NCI-H1105 treated with DMSO at 0.1 percent for 48 hours (cell line): ENCODE data around the gene EDEM2.
"Not testable (repeated sequence)": the region's sequence is repeated elsewhere in the genome, so short reads cannot be mapped to it uniquely, and the experiment has no call there.

Source experiments
- DNase-seq: peaks from one replicate; lab custom pipeline; 2025; lab: John Stamatoyannopoulos, UW

The EDEM2 gene

DNA sequence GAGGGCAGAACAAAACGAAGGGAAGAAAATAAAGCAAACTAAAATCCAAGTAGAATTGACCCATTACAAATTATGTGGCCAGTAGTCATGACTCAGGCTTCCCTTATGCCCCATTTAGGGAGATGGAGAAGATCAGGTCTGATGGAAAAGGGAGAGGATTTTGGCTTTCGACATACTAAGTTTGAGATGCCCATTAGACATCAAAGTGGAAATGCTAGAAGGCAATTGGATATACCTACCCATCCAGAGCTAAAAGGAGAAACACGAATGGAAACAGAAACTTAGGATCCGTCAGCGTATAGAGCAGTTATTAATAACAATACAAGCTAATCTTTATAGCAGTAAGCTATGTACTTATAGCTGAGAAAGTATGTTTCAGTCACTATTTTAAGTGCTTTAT, 59.3 kb downstream of the EDEM2 start:
- no peak for DNase-seq

DNA sequence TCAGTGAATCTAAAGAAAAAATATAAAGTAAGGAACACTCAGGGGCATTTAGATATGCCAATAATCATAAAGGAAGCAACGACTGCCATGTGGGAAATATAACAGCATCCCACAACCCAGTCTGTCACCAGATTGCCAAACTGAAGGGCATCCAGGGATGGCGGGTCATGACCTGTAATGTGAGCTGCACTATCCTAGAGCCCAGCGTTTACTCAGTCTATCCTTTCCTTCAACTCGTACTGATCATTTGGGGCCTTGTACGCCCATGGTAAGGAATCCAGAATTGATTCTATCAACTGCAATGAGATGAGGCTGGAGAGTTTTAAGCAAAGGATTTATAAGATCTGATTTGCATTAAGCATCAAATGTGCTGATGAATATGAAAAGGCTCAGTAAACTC, 59.8 kb downstream of the EDEM2 start:
- DNase-seq: no peak

- no peak for DNase-seq
Measured at GRCh38 chr20:35085477-35086225, 61.5 kb downstream of the EDEM2 start.

DNA sequence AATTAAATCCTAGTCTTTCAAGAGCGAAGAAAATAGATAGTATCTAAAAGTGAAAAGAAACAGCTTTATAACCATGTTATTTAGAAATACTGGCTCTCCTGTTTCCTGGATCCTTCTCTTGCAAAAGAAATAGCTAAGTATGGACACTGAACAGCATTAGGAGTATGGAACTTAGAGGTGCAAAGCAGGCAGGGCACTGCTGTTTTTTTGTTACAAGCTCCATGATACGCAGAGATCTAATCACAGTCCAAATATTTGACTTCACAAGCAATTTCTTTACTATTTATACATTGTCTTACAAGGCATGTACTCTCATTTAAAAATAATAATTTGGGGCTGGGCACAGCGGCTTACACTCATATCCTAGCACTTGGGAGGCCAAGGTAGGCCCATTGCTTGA, 62.1 kb downstream of the EDEM2 start:
- no peak for DNase-seq

DNA sequence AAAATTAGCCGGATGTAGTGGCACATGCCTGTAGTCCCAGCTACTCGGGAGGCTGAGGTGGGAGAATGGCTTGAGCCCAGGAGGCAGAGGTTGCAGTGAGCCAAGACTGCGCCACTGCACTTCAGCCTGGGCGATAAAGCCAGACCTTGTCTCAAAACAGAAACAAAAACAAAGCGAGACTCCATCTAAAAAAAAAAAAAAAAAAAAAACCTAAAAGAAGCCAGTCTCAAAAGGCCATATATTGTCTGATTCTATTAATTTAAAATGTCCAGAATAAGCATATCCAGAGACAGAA, 66.8 kb downstream of the EDEM2 start:
- not testable (repeated sequence) for DNase-seq

DNA sequence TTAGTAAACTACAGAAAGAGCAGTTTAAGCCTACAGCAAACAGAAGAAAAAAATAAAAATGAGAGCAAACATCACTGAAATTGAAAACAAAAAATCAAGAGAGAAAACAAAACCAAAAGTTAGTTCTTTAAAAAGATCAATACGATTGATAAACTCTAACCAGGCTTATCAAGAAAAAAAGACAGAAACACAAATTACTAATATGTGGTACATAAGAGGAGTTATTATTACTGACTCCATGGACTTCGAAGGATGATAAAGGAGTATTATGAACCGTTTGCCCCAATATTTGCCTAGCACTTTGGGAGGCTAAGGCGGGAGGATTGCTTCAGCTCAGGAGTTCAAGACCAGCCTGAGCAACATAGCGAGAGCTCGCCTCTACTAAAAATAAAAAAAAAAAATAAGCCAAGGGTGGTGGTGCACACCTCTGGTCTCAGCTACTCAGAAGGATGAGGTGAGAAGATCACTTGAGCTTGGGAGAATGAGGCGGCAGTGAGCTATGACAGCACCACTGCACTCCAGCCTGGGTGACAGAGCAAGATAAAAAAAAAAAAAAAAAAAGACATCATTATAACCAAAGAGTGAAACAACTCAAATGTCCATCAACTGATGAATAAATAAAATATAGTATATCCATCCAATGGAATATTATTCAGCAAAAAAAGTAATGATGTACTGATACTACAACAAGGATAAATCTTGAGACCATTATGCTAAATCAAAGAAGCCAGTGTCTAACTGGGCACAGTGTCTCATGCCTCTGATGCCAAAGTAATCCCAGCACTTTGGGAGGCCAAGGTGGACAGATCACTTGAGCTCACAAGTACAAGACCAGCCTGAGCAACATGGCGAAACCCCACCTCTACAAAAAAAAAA, 67.4 kb downstream of the EDEM2 start:
- DNase-seq: no peak

DNA sequence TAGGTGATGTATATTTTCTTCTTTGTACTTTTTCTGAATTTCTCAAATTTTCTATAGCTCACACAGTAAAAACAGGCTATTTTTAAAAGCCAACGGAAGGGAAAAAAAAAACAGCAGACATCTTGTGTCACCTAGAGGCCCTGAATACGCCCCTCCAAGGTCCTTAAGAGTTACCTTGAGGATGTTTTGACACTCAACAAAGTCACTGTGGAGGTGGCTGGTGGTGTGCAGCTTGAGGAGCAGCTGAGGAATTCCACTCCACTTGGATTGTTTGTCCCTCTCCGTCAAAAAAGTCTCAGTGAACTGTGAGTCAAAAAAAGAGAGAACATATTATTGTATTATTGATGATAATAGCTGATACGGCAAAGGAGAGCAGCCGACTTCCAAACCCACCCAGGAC, 69.3 kb downstream of the EDEM2 start:
- DNase-seq: no peak

- DNase-seq: no peak
Measured at GRCh38 chr20:35077341-35077740, 69.8 kb downstream of the EDEM2 start.

- not testable (repeated sequence) for DNase-seq
Measured at GRCh38 chr20:35071436-35072153, 75.5 kb downstream of the EDEM2 start.

GRCh38 chr20:35066194-35066593, 80.9 kb downstream of the EDEM2 start:
- no peak for DNase-seq
